Breast epithelium (tissue), 4 donors: ENCODE data around the gene TTC6. TPM values are rescaled to one million over a fixed set of nuclear protein-coding genes. Genes with fewer than 3 reads are reported as not detected.
A peak's percentile ranks its signal among the peaks of the same experiment; 100 is the strongest.

Experiments used
- DNase-seq, 2 donors: peaks; one replicate each; pipeline ENCODE4 v3.0.0-alpha.2; 2019; ENCODE audit warnings: low spot score in 2 of 2
- H3K27ac ChIP-seq, 2 donors: fragments of 200-600 bp; sonication (generic) in 1 of 2; one replicate each; pipeline ENCODE4 v1.5.1; 2016 to 2019; ENCODE audit warnings: mild to moderate bottlenecking in 1 of 2
- H3K27me3 ChIP-seq, 2 donors: fragments of 200-600 bp; sonication (generic) in 1 of 2; one replicate each; pipeline versions ENCODE4 v1.5.1 to v1.6.0; 2017 to 2019; ENCODE audit warnings: control low read depth in 1 of 2, mild to moderate bottlenecking in 1 of 2
- H3K36me3 ChIP-seq: fragments of 200-600 bp; one replicate; pipeline ENCODE4 v1.5.1; 2019
- H3K4me1 ChIP-seq, 2 donors: fragments of 200-600 bp; sonication (generic); one replicate each; pipeline ENCODE4 v1.5.1; 2016 to 2019; ENCODE audit warnings: control low read depth in 1 of 2
- H3K4me3 ChIP-seq, 3 donors: fragments of 200-600 bp; sonication (generic); 1 replicate in 2 of 3; 2 replicates in 1 of 3; pipeline ENCODE4 v1.5.1; 2016 to 2019; ENCODE audit warnings: mild to moderate bottlenecking in 3 of 3, moderate library complexity in 2 of 3
- H3K9me3 ChIP-seq, 2 donors: fragments of 200-600 bp; sonication (generic) in 1 of 2; one replicate each; pipeline ENCODE4 v1.5.1; 2016 to 2019; ENCODE audit warnings: control low read depth in 1 of 2
- CTCF ChIP-seq, 3 donors: fragments of 450-650 bp; IDR thresholded peaks; one replicate each; pipeline ENCODE4 v1.5.1; 2016 to 2017; ENCODE audit warnings: antibody characterized with exemption in 3 of 3, mild to moderate bottlenecking in 3 of 3, moderate library complexity in 3 of 3
- POLR2A ChIP-seq: fragments of 450-650 bp; IDR thresholded peaks from one replicate; pipeline ENCODE4 v1.6.1; 2016; ENCODE audit warnings: antibody characterized with exemption, mild to moderate bottlenecking, moderate library complexity
- POLR2AphosphoS5 ChIP-seq, 3 donors: sonication (generic); formaldehyde crosslinking; IDR thresholded peaks; one replicate each; pipeline ENCODE4 v1.6.1; 2017; ENCODE audit warnings: antibody characterized with exemption in 3 of 3
- intact Hi-C: fragments of 100-400 bp; cut with DNase I; formaldehyde crosslinking; loops from one replicate; pipeline ENCODE4 v1.15.1; 2023; ENCODE audit warnings: low total_unique reads
- total RNA-seq, 3 donors: library from RNA; depleted of rRNA; stranded (reverse); fragments of >200 nt; gene quantifications; one replicate each; pipeline ENCODE4 v1.1.0, GENCODE V29; 2016

The TTC6 gene
- total RNA-seq, 3 donors from 2014 or later: 74.7 to 78.6 TPM; not detected in 1

- no peaks in the 10 kb centered on the region for H3K36me3 ChIP-seq
- intact Hi-C loops: no loop called here
- no peak for TF ChIP-seq CTCF (IDR thresholded peaks at IDR 0.05)
- TF ChIP-seq POLR2A: no peak
- TF ChIP-seq POLR2AphosphoS5 (IDR thresholded peaks at IDR 0.05): no peak
- DNase-seq: no peak
- no peaks in the 10 kb centered on the region for H3K9me3 ChIP-seq
- peak overlapping the region; percentile 75 to 84 for H3K27ac ChIP-seq
- peaks cover 12 to 98% of the 10 kb centered on the region in 2 donors for H3K27me3 ChIP-seq
- H3K4me1 ChIP-seq: peaks cover 0 to 8% of the 10 kb centered on the region in 2 donors
- H3K4me3 ChIP-seq: peak overlapping the region in 2 of 3 donors; percentile 22 to 80
Observed at GRCh38 chr14:37588956-37589714, 6.3 kb upstream of the TTC6 start.

GRCh38 chr14:37589715-37590427 lies 5.6 kb upstream of the TTC6 start:
- Histone ChIP-seq H3K9me3 (no peaks in the 10 kb centered on the region), H3K4me3 (peak overlapping the region in 2 of 3 donors; percentile 55 to 80), H3K36me3 (no peaks in the 10 kb centered on the region), H3K4me1 (peaks cover 0 to under 1% of the 10 kb centered on the region in 2 donors), H3K27me3 (peaks cover 12 to 97% of the 10 kb centered on the region in 2 donors), H3K27ac (peak overlapping the region; percentile 82 to 84)
- intact Hi-C loops: no loop called here
- DNase-seq: no peak
- TF ChIP-seq POLR2A (no peak), CTCF (IDR thresholded peaks at IDR 0.05) (no peak), POLR2AphosphoS5 (IDR thresholded peaks at IDR 0.05) (no peak)

- Histone ChIP-seq H3K4me3 (peak overlapping the region in 2 of 3 donors; percentile 55 to 80), H3K27me3 (peaks cover 12 to 94% of the 10 kb centered on the region in 2 donors), H3K4me1 (peaks cover 0 to 4% of the 10 kb centered on the region in 2 donors), H3K9me3 (no peaks in the 10 kb centered on the region), H3K27ac (peak overlapping the region; percentile 82 to 84), H3K36me3 (no peaks in the 10 kb centered on the region)
- intact Hi-C loops: loop anchor here (1.0 kb wide), 1 partner anchor 17 kb away; no protein-coding TSS in a partner anchor
- no peak for DNase-seq
- TF ChIP-seq POLR2A (no peak), CTCF (IDR thresholded peaks at IDR 0.05) (no peak), POLR2AphosphoS5 (IDR thresholded peaks at IDR 0.05) (no peak)
Observed at GRCh38 chr14:37590428-37591139, 4.8 kb upstream of the TTC6 start.

- Histone ChIP-seq H3K27ac (peak overlapping the region; percentile 82 to 84), H3K9me3 (no peaks in the 10 kb centered on the region), H3K4me1 (peaks cover 0 to 5% of the 10 kb centered on the region in 2 donors), H3K27me3 (peaks cover 12 to 94% of the 10 kb centered on the region in 2 donors), H3K36me3 (no peaks in the 10 kb centered on the region), H3K4me3 (peak overlapping the region in 2 of 3 donors; percentile 55 to 80)
- no peak for TF ChIP-seq POLR2A
- peak in 1 of 3 donors; percentile 15 for TF ChIP-seq CTCF (IDR thresholded peaks at IDR 0.05)
- TF ChIP-seq POLR2AphosphoS5 (IDR thresholded peaks at IDR 0.05): peak in 1 of 3 donors; percentile 14
- no peak for DNase-seq
- intact Hi-C loops: loop anchor here (1.0 kb wide), 1 partner anchor 18 kb away; no protein-coding TSS in a partner anchor
Observed at GRCh38 chr14:37591311-37591940, 4.0 kb upstream of the TTC6 start.
